NT2/D1 (cell line): ENCODE results near the gene TMIGD2.
A peak's percentile ranks its signal among the peaks of the same experiment; 100 is the strongest.

Experiments
- DNase-seq: peaks from one replicate; pipeline ENCODE4 v3.0.0-alpha.2; 2011; ENCODE audit warnings: low read depth, low spot score
- H3K27me3 ChIP-seq: 2 replicates; pipeline ENCODE4 v1.6.0; 2011; ENCODE audit warnings: mild to moderate bottlenecking; ENCODE audit not compliant: insufficient read length, insufficient read depth
- H3K36me3 ChIP-seq: 2 replicates; pipeline ENCODE4 v1.6.1; 2011; ENCODE audit warnings: mild to moderate bottlenecking, low read length, mixed read lengths; ENCODE audit not compliant: insufficient read depth, insufficient read length
- H3K4me1 ChIP-seq: 2 replicates; pipeline ENCODE4 v1.5.1; 2011; ENCODE audit not compliant: insufficient read depth, insufficient read length
- H3K4me3 ChIP-seq: 2 replicates; pipeline ENCODE4 v1.5.1; 2011; ENCODE audit warnings: low read depth; ENCODE audit not compliant: insufficient read length
- H3K9ac ChIP-seq: 2 replicates; pipeline ENCODE4 v1.6.0; 2011; ENCODE audit warnings: low read depth; ENCODE audit not compliant: insufficient read length
- H3K9me3 ChIP-seq: 2 replicates; pipeline ENCODE4 v1.5.1; 2011; ENCODE audit warnings: mild to moderate bottlenecking, low read length; ENCODE audit not compliant: insufficient read depth
- SUZ12 ChIP-seq: IDR thresholded peaks from 2 replicates; pipeline ENCODE4 v1.6.1; 2011; ENCODE audit not compliant: insufficient read length, insufficient read depth; ENCODE audit errors: extremely low read depth
- YY1 ChIP-seq: IDR thresholded peaks from 2 replicates; pipeline ENCODE4 v1.6.1; 2011; ENCODE audit not compliant: insufficient read length, insufficient read depth
- ZNF274 ChIP-seq: IDR thresholded peaks from 2 replicates; pipeline ENCODE4 v1.6.1; 2011; ENCODE audit warnings: mild to moderate bottlenecking, low read depth, low read length

The TMIGD2 gene

GRCh38 chr19:4301590-4302242 lies 473 bp downstream of the TMIGD2 start:
- H3K9ac ChIP-seq = peak overlapping the region; percentile 62
- H3K36me3 ChIP-seq = peaks cover 8% of the 10 kb centered on the region
- no peak for TF ChIP-seq YY1
- peaks cover 16% of the 10 kb centered on the region for H3K4me1 ChIP-seq
- H3K27me3 ChIP-seq = no peaks in the 10 kb centered on the region
- no peak for DNase-seq
- H3K4me3 ChIP-seq = no peak overlapping the region
- H3K9me3 ChIP-seq = no peaks in the 10 kb centered on the region

- Histone ChIP-seq H3K27me3 (no peaks in the 10 kb centered on the region), H3K9ac (no peak overlapping the region), H3K4me3 (no peak overlapping the region), H3K9me3 (no peaks in the 10 kb centered on the region), H3K4me1 (peaks cover 16% of the 10 kb centered on the region), H3K36me3 (peaks cover under 1% of the 10 kb centered on the region)
- no peak for DNase-seq
- TF ChIP-seq ZNF274 (no peak), YY1 (no peak), SUZ12 (no peak)
These were observed 1.6 kb downstream of the TMIGD2 start for GRCh38 chr19:4300589-4300988.

GRCh38 chr19:4298810-4299550 lies 3.2 kb downstream of the TMIGD2 start:
- TF ChIP-seq YY1 (no peak), ZNF274 (no peak), SUZ12 (no peak)
- DNase-seq = no peak
- no peaks in the 10 kb centered on the region for H3K9me3 ChIP-seq
- H3K36me3 ChIP-seq = no peaks in the 10 kb centered on the region
- no peaks in the 10 kb centered on the region for H3K27me3 ChIP-seq
- H3K4me1 ChIP-seq = peaks cover 16% of the 10 kb centered on the region
- H3K9ac ChIP-seq = no peak overlapping the region
- no peak overlapping the region for H3K4me3 ChIP-seq

- Histone ChIP-seq H3K36me3 (no peaks in the 10 kb centered on the region), H3K9ac (peak overlapping the region; percentile 4), H3K4me1 (peaks cover 12% of the 10 kb centered on the region), H3K9me3 (no peaks in the 10 kb centered on the region), H3K27me3 (no peaks in the 10 kb centered on the region), H3K4me3 (no peak overlapping the region)
- TF ChIP-seq ZNF274 = no peak
- no peak for TF ChIP-seq YY1
- no peak for TF ChIP-seq SUZ12
- DNase-seq = no peak
These were observed 4.0 kb downstream of the TMIGD2 start for GRCh38 chr19:4297901-4298809.

- Histone ChIP-seq H3K4me3 (no peak overlapping the region), H3K4me1 (peaks cover 13% of the 10 kb centered on the region), H3K9me3 (no peaks in the 10 kb centered on the region), H3K27me3 (no peaks in the 10 kb centered on the region), H3K36me3 (no peaks in the 10 kb centered on the region), H3K9ac (no peak overlapping the region)
- DNase-seq = no peak
- TF ChIP-seq ZNF274 (no peak), SUZ12 (no peak), YY1 (no peak)
These were observed 6.0 kb downstream of the TMIGD2 start for GRCh38 chr19:4295972-4296771.

- H3K9ac ChIP-seq = peak overlapping the region; percentile 2
- TF ChIP-seq YY1 = no peak
- no peak for TF ChIP-seq SUZ12
- TF ChIP-seq ZNF274 = no peak
- peaks cover 15% of the 10 kb centered on the region for H3K4me1 ChIP-seq
- H3K9me3 ChIP-seq = no peaks in the 10 kb centered on the region
- H3K27me3 ChIP-seq = no peaks in the 10 kb centered on the region
- DNase-seq = no peak
- no peak overlapping the region for H3K4me3 ChIP-seq
- H3K36me3 ChIP-seq = no peaks in the 10 kb centered on the region
These were observed 7.8 kb downstream of the TMIGD2 start for GRCh38 chr19:4294389-4294788.
